Stimulated activated CD8-positive, alpha-beta memory T cell treated with anti-CD3 and anti-CD28 coated beads, Interleukin-7, amount 100 ng/mL, for 24 hours (primary cell): ENCODE data around the gene GPR42.
"Not testable (repeated sequence)": the region's sequence is repeated elsewhere in the genome, so short reads cannot be mapped to it uniquely, and the experiment has no call there.

ENCODE experiments used
- DNase-seq: peaks from one replicate; pipeline ENCODE4 v3.0.0-alpha.2; 2020; ENCODE audit warnings: low read depth

Gene GPR42

DNA sequence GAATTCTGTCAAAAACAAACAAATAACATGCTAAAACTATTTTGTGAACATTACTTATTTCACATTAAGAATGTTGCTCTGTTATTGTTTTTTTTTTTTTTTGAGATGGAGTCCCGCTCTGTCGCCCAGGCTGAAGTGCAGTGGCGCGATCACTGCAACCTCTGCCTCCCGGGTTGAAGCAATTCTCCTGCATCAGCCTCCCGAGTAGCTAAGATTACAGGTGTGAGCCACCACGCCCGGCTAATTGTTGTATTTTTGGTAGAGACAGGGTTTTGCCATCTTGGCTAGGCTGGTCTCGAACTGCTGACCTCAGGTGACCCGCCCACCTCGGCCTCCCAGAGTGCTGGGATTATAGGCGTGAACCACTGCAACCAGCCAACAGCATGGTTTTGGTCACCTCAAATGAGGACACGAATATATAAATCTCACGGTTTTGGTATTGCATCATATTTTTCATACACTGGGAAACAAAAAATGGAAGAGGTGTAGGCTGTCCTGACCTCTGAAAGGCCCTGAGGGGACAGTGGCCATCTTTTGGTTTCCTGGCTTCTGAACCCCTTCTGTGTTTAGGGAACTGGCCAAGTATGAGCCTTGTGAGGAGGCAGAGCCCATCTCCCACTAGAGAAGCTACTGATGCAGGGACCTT is 25.5 kb downstream of the GPR42 start:
- no peak for DNase-seq

DNA sequence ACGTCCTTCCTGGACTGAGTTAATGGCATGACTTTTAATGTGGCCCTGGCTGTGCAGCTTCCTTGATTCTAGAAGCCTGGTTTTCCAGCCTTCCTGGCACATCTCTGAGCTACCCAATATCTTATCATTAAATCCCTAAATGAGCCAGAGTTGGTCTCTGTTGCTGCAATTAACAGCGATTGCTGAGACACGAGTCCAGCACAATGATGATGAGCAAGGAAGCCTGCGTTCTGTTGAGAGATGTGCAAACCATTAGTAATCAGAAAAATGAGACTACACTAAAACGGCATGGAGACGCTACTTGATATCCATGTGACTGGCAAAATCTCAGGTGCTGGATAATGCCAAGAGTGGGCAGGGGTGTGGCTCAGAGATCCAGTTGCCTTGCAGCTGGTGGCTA is 26.2 kb downstream of the GPR42 start:
- no peak for DNase-seq

DNA sequence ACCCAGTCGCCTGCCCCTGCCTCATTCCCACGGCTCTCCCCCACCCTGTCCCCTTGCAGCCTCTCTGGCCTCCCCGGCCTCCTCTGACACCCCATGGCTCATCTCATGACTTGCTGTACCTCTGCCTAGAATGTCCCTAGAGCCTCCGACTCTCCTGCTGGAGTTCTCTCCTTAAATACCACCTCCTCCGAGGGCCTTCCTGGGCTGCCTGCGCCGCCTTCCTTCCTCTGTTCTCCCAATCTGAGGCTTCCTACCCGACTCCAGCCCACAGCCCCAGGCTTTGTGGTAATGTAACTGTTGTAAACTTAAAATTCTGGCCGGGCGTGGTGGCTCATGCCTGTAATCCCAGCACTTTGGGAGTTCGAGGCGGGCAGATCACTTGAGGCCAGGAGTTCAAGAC is 27.7 kb downstream of the GPR42 start:
- DNase-seq = no peak

DNA sequence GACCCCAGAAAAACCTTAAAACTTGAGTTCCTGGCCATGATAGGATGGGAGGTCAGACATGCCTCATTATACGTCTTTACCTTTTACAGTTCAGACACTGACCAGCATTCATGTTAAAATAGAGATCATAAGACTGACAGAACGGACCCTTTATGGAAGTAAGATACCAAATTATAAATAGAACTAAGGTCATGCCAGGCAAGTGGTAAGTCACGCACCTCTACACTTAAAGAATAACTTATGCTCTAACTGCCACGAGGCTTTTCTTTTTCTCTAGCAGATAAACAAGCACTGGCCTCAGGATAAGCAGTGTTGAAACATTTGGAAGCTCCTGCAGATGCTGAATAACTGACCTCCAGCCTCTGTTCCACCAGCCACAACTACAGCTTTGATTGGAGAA is 28.4 kb downstream of the GPR42 start:
- no peak for DNase-seq

DNA sequence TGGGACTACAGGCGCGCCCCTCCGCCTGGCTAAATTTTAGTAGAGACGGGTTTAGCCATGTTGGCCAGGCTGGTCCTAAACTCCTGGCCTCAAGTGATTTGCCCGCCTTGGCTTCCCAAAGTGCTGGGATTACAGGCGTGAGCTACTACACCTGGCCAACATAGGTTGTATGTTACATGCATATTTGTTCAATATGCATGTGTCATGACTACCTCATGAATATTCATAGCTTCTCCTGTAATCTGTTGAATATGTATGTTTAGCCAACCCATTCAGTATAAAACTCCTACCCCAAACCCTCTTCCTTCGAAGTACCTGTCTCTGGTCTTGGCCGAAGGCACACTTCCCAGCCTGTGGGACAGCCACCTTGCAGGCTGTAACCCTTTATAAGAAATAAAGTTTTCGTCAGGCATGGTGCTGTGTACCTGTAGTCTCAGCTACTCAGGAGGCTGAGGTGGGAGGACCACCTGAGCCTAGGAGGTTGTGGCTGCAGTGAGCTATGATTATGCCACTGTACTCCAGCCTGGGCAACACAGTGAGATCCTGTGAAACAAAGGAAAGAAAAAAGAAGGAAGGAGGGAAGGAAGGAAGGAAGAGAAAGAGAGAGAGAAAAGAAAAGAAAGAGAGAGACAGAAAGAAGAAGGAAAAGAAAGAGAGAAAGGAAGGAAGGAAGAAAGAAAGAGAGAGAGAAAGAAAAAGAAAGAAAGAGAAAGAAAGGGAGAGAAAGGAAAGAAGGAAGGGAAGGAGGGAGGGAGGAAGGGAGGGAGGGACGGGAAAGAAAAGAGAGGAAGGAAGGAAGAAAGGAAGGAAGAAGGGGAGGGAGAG is 29.3 kb downstream of the GPR42 start:
- no peak for DNase-seq

DNA sequence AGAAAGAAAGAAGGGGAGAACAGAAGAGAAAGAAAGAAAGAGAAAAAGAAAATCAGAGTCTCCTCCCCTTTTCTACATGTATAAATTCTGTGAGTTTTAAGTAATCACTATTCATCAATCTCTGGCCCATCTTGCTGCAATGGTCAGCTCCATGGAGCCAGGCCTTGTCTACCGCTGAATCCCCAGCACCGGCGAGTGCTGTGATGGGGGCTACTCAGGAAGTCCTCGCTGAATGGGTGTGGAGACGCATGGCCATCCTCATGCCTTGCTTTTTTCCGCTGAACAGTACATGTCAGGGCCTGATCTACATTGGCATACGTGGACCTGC is 29.9 kb downstream of the GPR42 start:
- no peak for DNase-seq

DNA sequence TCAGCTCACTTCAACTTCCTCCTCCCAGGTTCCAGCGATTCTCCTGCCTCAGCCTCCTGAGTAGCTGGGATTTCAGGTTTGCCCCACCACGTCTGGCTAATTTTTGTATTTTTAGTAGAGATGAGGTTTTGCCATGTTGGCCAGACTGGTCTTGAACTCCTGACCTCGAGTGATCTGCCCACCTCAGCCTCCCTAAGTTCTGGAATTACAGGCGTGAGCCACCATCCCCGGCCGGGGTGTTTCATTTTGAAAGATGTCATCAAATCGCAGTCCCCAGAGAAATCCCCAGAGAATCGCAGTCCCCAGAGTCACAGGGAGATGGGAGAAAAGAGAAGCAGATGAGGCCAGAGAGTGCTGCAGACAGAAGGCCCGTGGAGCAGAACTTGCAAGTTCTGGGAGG is 30.5 kb downstream of the GPR42 start:
- DNase-seq = not testable (repeated sequence)

DNA sequence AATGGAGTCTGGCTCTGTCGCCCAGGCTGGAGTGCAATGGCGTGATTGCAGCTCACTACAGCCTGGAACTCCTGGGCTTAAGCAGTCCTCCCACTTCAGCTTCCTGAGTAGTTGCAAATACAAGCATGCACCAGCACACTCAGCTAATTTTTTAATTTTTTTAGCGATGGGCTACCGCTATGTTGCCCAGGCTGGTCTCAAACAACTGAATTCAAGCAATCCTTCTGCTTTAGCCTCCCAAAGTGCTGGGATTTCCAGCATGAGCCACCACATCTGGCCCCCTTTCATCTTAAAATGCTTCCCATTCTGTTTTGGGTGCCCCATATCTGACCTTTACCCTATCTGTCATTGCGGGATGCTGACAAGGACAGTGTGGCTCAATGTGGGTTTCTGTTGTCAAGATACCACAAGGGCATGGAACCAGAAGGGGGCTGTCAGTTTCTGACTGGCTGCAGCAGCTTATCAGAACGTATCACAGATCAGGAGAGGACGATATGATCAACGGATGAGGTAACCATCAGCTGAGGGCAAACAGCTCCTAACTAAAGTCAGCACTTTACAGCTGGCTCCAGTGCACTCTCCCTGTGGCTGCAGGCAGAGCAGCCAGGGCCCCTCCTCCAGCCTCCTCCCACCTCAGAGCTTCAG is 32.4 kb downstream of the GPR42 start:
- DNase-seq = no peak

DNA sequence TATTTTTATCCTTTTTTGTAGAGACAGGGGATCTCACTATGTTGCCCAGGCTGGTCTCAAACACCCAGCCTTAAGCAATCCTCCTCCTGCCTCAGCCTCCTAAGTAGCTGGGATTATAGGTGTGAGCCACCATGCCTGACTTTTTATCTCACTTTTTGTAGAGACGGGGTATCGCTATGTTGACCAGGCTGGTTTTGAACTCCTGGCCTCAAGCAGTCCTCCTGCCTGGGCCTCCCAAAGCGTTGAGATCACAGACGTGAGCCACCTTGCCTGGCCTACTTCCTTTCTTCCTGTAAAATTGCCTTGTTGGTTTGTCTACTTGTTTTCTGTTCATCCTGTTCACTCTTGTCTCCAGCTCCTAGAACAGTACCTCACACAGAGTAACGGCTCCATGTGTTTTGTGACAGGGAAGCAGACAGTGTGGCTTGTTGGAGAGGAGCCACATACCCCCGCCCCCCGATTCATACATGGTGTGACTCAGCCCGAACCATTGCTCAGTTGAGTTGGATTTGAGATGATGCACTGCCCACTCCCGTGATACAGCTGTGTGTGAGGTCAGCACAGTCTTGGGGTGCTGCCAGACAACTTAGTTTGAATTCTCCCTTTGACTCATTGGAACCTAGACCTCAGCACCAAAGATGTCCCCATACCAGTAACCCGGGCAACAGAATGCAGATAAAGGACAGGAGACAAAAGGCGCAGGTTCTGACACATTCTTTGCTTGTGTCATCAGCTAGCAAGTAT is 34.2 kb downstream of the GPR42 start:
- peak; percentile 33 for DNase-seq

DNA sequence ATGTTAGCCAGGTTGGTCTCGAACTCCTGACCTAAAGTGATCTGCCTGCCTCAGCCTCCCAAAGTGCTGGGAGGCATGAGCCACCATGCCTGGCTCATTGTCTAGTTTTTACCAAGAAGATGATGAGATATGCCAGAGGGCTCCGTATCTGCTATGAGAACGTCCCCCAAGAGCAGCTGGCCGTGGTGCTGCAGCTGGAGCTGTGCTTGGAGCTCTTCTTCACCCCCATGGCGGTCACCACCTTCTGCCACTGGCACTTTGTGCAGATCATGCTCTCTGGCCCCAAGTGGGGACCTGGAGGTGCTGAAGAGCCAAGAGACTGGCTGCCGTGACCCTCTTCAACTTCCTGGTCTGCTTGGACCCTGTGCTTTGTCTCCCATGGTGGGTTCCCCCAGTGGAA is 36.8 kb downstream of the GPR42 start:
- DNase-seq = no peak

DNA sequence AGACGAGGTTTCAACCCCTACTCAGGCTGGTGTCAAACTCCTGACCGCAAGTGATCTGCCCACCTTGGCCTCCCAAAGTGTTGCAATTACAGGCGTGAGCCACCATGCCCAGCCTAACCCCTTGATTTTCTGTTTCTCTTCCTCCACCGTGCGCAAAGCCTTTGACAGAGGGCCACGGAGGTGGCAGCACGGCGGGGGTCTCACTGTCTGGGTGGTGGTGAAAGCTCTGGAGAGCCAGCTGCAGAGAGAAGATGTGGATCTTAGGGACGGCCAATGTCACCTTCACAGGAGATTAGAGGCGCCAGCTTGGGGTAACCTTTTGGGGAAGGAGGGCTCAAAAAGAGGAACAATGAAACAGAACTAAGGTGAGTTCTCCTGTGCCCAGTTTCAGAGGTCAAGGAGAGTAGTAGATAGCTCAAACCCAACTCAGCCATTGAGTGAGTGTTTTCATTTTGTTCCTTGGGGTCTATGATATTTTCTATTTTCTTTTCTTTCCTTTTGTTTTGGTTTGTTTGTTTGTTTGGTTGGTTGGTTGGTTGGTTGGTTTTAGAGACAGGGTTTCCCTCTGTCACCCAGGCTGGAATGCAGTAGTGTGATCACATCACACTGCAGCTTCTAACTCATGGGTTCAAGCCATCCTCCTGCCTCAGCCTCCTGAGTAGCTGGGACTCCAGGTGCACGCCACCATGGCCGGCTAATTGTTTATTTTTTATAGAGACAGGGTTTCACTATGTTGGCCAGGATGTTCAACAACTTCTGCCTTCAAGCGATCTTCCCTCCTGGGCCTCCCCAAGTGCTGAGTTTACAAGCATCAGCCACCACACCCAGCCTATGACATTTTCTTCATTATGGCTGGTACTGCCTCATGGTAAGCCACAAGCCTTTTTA is 37.7 kb downstream of the GPR42 start:
- no peak for DNase-seq

DNA sequence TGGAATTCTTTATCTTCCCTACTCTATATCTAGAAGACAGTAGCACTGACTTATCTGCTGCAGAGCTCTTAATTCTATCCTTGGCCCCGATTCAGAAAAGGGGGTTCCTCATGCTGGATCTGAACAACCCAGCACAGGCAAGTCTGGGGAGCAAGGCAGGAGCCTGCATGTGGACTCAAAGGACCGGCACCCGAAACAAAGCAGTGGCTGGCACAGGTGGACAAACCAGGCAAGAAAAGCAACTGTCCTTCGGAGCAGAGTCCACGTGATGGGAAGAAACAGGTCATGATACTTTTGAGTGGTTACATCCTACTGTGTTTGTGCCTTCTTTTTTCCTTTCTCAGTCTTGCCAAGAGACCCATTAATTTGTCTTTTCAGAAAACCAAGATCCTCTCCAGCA is 38.3 kb downstream of the GPR42 start:
- DNase-seq = no peak

DNA sequence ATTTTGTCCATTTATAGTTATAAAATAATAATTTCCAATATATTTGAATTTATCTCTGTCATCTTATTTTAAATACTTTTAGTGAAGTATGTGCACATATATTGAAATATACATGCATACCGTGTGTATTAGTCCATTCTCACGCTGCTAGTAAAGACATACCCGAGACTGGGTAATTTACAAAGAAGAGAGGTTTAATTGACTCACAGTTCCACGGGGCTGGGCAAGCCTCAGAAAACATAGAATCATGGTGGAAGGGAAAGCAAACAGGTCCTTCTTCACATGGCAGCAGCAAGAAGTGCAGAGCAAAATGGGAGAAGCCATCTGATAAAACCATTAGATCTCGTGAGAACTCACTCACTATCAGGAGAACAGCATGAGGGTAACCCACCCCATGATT is 39.6 kb downstream of the GPR42 start:
- DNase-seq = no peak

DNA sequence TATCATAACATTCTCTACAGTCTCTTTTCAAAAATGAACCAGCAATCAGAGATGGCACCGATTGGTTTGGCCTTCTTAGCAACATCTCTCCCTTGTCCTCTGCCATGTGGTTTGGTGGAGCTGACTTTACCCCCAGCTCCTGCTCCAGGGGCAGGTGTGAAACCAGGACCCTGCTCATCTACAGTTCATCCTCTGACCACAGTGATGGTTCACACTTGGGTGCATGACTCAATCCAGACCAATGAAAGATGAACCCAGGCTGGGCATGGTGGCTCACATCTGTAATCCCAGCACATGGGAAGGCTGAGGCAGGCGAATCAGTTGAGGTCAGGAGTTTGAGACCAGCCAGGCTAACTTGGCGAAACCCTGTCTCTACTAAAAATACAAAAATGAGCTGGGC is 43.6 kb downstream of the GPR42 start:
- DNase-seq = no peak

DNA sequence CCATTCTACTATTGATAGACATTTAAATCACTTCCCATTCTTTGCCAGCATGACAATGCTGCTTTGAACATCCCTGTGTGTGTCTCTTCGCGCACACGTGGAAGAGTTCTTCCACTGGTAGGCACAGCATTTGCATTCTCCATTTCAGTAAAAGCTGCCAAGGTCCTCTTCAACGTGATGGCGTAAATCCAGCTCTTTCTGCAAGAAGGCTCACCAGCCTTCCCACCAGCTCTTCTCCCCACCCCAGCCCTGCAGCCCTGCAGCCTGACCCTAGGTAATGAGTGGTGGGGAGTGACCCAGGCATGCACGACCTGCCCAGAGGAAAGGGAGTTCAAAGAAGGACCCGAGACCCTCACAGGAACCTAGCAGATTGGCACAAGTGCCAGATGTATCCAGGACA is 45.5 kb downstream of the GPR42 start:
- no peak for DNase-seq

DNA sequence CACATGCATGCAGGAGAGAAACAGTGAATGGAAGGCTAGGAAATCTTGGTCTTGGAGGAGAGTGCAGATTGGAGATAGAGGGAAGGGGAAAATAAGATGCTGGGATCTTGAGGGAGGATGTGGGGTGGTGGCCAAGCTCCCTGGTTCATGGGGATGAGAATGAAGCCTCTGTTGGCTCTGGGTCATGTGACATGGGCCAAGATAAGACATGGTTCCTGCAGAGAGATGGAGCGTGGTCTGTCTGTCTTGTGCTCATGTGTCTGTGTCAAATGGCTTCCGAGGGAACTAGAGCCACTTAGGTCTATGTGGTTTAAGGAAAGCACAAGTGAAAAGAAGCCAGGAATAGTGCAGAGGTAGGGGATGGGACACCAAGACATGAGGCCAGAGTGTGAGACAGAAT is 46.4 kb downstream of the GPR42 start:
- no peak for DNase-seq

DNA sequence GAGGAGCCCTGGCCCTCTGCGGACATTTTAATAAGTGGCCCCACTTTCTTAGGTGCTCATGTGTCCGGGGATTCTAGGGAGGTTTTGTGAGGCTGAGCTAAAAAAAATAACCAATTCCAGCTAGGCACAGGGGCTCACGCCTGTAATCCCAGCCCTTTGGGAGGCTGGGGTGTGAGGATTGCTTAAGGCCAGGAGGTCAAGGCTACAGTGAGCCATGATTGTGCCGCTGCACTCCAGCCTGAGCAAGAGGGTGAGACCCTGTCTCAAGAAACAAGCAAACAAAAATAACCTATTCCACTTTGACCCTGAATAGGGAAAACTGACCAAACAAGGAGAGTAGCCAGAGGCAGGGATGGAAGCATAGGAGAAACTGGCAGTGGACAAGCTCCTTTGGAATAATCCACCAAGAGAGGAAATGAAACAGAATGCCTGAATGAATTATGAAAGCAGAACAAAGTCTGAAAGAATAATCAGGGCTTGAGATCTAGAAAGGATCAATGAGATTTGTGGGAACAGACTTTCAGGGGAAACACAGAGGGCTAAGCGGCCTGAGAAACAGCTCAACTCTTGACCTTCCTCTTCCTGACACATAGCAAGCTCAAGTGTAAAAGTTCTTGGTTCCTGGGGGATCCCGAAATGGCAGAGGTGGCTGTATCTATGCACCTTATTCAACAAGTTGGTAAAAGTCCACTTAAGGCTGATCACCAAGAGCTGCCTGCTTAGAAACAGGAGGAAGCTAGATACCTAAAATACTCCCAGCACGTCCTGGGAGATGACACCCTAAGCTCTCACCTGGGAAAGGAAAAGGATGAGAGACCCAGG is 47.1 kb downstream of the GPR42 start:
- DNase-seq = no peak

DNA sequence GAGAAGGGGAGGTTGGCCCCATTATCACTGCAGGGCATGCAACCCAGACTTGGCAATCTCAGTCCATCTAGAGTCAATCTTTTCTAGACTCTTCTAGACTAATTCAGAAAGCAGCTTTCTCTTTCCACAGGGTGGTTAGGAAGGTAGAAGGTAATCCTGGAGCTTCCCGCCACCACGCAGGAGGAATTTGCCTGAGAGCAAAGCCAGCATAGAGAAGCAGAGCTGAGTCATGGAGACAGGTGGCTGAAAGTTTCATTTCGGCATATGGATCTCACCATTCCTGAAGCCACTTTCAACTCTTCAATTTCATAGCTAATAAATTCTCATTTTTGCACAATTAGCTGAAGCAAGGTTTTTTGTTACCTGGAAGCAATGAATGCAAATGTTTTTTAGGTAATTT is 48.2 kb downstream of the GPR42 start:
- DNase-seq = no peak

DNA sequence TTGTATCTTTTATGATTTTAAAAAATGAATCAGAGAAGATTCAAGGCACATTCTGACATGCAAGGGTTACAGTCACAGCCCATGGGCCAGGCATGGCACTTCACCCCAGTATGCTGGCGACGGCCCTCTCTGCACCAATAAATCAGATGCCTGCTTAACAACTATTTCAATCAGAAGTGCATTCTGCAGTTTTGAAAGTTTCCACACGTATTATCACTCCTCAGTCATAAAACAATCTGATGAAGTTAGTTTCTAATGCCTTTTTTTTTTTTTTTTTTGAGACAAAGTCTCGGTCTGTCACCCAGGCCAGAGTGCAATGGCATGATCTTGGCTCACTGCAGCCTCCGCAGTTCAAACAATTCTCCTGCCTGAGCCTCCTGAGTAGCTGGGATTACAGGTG is 48.9 kb downstream of the GPR42 start:
- no peak for DNase-seq

DNA sequence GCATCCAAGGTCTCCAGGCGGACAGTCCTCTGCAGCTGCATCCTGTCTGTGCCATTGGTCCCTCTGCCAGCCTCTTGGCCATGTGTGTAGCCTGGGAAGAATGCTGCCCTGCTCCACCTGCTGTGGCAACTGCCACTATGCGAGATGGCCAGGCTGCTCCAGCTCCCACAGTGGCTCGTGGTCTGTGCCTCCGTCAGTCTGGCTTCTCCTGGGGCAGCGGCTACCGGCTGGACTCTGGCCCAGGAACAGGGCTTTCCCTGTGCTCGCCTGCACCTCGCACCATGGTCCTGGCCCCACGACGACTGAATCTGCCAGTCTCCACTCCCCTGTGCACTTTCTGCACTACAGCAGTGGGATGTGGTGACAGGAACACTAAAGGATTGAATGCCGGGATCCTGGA is 50.5 kb downstream of the GPR42 start:
- DNase-seq = no peak
